ENCODE results near the gene CRNKL1. TPM values are rescaled to one million over a fixed set of nuclear protein-coding genes. Genes with fewer than 3 reads are reported as not detected.

Gene CRNKL1
- total and polyA plus RNA-seq, 11 donors, result 11.4 to 21.5 (median 15.7) TPM

DNA sequence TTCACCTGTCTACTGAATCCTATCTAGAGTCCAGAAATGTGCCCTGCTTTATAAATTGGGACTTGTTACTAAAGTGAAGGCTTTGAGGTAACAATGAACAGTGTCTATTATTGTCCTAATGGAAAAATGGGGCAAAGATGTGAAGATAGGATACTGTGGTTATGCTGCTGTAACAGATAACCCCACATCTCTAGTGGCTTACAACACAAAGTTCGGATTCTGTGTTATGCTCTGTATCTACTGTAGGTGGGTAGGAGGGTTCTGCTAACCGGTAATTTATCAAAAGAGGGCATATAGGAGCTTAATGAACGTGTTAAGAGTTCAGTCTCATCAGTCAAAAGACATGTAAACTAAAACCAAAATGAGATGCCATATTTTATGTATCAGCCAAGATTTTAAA is 28.9 kb downstream of the CRNKL1 start:
- DNase-seq (no peak), ATAC-seq (no peak)
- peaks cover 0 to 68% (median 44%) of the 10 kb centered on the region in 9 donors for H3K36me3 ChIP-seq
- intact Hi-C loops (cut with DNase I), result no loop called here
- H3K4me3 ChIP-seq, result no peak overlapping the region
- no peaks in the 10 kb centered on the region for H3K27me3 ChIP-seq
- H3K27ac ChIP-seq, result no peak overlapping the region
- WGBS, 4 donors, result 91 to 95% (median 94%) methylated on average over 3 of the region's 3 CpGs
- no peaks in the 10 kb centered on the region for H3K9me3 ChIP-seq
- peaks cover 0 to 43% (median 14%) of the 10 kb centered on the region in 12 donors for H3K4me1 ChIP-seq
- TF ChIP-seq, protein P1, sequence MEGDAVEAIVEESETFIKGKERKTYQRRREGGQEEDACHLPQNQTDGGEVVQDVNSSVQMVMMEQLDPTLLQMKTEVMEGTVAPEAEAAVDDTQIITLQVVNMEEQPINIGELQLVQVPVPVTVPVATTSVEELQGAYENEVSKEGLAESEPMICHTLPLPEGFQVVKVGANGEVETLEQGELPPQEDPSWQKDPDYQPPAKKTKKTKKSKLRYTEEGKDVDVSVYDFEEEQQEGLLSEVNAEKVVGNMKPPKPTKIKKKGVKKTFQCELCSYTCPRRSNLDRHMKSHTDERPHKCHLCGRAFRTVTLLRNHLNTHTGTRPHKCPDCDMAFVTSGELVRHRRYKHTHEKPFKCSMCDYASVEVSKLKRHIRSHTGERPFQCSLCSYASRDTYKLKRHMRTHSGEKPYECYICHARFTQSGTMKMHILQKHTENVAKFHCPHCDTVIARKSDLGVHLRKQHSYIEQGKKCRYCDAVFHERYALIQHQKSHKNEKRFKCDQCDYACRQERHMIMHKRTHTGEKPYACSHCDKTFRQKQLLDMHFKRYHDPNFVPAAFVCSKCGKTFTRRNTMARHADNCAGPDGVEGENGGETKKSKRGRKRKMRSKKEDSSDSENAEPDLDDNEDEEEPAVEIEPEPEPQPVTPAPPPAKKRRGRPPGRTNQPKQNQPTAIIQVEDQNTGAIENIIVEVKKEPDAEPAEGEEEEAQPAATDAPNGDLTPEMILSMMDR (IDR thresholded peaks at IDR 0.05), result no peak
- TF ChIP-seq POLR2A (IDR thresholded peaks at IDR 0.05), result no peak

DNA sequence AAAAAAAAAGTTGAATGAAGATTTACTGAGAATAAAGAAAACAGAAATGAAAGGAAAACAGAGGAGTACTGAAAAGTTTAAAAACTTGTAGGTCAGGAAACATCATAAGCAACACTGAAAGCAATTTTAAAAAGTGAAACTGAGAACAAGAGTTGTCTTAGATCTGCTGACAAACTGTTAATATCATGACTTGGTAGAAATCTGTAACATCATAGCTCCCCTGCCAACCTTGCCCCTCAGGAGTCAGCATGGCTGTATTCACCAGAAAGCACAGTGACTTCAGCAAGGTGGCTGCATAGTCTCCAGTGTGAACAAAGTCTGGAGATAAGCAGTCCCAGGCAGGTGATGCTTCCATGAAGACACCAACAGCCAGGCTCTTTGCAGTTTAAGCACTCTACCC is 29.8 kb downstream of the CRNKL1 start:
- Histone ChIP-seq H3K4me3 (no peak overlapping the region), H3K27me3 (no peaks in the 10 kb centered on the region), H3K4me1 (peaks cover 0 to 52% (median 22%) of the 10 kb centered on the region in 12 donors), H3K36me3 (peaks cover 0 to 59% (median 35%) of the 10 kb centered on the region in 9 donors), H3K9me3 (no peaks in the 10 kb centered on the region), H3K27ac (peak overlapping the region in 1 of 12 donors; percentile 64)
- intact Hi-C loops (cut with DNase I), result no loop called here
- TF ChIP-seq, protein P1 (IDR thresholded peaks at IDR 0.05), result no peak
- TF ChIP-seq POLR2A (IDR thresholded peaks at IDR 0.05), result no peak
- ATAC-seq, result no peak
- DNase-seq, result no peak

DNA sequence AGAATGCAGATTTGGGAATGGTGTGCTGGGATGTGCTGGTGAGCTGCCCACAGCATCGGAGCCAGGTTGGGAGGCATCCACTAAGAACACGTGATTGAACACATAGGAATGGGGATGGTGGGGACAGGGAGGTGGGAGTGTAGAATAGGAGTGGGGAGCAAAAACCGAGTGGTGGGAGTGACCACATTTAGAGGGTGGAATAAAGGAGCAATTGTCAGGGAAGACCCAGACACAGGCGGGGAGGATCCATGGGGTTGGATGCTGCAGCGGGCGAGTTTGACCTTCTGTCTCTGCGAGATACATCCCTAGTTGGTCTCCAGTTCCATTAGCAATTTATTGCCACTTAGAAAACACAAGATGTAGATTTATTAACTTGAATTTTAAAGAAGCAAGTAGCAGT is 30.4 kb downstream of the CRNKL1 start:
- intact Hi-C loops (cut with DNase I), result no loop called here
- peak overlapping the region in 1 of 12 donors; percentile 64 for H3K27ac ChIP-seq
- WGBS, 4 donors, result 54 to 86% (median 81%) methylated on average over 7 of the region's 7 CpGs
- no peaks in the 10 kb centered on the region for H3K9me3 ChIP-seq
- DNase-seq, result no peak
- H3K27me3 ChIP-seq, result no peaks in the 10 kb centered on the region
- H3K4me1 ChIP-seq, result peaks cover 0 to 54% (median 22%) of the 10 kb centered on the region in 12 donors
- peaks cover 0 to 52% (median 28%) of the 10 kb centered on the region in 9 donors for H3K36me3 ChIP-seq
- no peak overlapping the region for H3K4me3 ChIP-seq
- TF ChIP-seq, protein P1 (IDR thresholded peaks at IDR 0.05), result no peak
- no peak for ATAC-seq

DNA sequence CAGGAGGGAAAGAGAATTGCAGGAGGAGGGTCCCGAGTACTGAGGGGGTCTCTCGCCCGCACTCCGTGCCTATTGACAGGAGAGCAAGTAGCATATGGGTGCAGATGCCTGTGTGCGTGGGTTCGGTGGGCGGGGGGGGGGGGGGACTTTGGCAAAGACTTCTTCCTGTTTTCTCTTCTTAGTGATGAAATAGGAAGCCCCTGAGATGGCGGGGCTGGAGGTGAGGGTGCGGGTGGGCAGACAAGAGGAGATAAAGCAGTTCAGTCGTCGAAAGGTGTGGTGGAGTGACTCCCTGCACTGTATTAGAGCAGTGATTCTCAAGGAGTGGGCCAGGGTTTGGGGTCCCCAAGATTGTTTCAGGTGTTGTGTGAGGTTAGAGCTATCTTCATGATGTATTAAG is 31.4 kb downstream of the CRNKL1 start:
- Histone ChIP-seq H3K27me3 (no peaks in the 10 kb centered on the region), H3K27ac (no peak overlapping the region), H3K36me3 (peaks cover 0 to 43% (median 20%) of the 10 kb centered on the region in 9 donors), H3K4me1 (peaks cover 0 to 60% (median 26%) of the 10 kb centered on the region in 12 donors), H3K4me3 (no peak overlapping the region), H3K9me3 (no peaks in the 10 kb centered on the region)
- TF ChIP-seq, protein P1 (IDR thresholded peaks at IDR 0.05), result no peak
- no peak for TF ChIP-seq POLR2A (IDR thresholded peaks at IDR 0.05)
- DNase-seq, result no peak
- ATAC-seq, result no peak
- 77 to 81% (median 81%) methylated on average over 11 of the region's 11 CpGs for WGBS, 4 donors
- intact Hi-C loops (cut with DNase I), result no loop called here
